MCF 10A (cell line): Measurements from ENCODE around the gene ZNF273. TPM values are rescaled to one million over a fixed set of nuclear protein-coding genes. Genes with fewer than 3 reads are reported as not detected.

Experiments
- BruUV-seq: library from RNA; stranded (reverse); fragments of 400-500 nt; replicated peaks from 2 replicates; lab custom pipeline; 2021; lab: Mats Ljungman, UMichigan
- CTCF ChIA-PET: fragments of 300-600 bp; sonication (Branson Sonifier 250); formaldehyde crosslinking; extraction: SDS; loops from one replicate; lab custom pipeline; 2021; ENCODE audit warnings: antibody characterized with exemption, inconsistent platforms; lab: Yijun Ruan, JAX
- POLR2A ChIA-PET: fragments of 300-600, 350-650 bp; sonication (Branson Sonifier 250); formaldehyde crosslinking; extraction: SDS; loops from one replicate; lab custom pipeline; 2020; ENCODE audit warnings: antibody characterized with exemption, inconsistent platforms; lab: Yijun Ruan, JAX
- DNase-seq: peaks from one replicate; pipeline ENCODE4 v3.0.0-alpha.2; 2018; ENCODE audit not compliant: unreplicated experiment
- H3K27ac Mint-ChIP-seq: one replicate; pipeline ENCODE4 v1.8.0; 2022; ENCODE audit warnings: mild to moderate bottlenecking, low read depth, mixed read lengths; ENCODE audit not compliant: unreplicated experiment
- H3K27me3 Mint-ChIP-seq: one replicate; pipeline ENCODE4 v1.8.0; 2022; ENCODE audit warnings: mixed read lengths; ENCODE audit not compliant: insufficient read depth, unreplicated experiment
- H3K36me3 Mint-ChIP-seq: one replicate; pipeline ENCODE4 v1.8.0; 2022; ENCODE audit warnings: mild to moderate bottlenecking, moderate library complexity, mixed read lengths; ENCODE audit not compliant: insufficient read depth, unreplicated experiment
- H3K4me1 Mint-ChIP-seq: one replicate; pipeline ENCODE4 v1.8.0; 2022; ENCODE audit warnings: mixed read lengths; ENCODE audit not compliant: insufficient read depth, unreplicated experiment
- H3K4me3 Mint-ChIP-seq: one replicate; pipeline ENCODE4 v1.8.0; 2022; ENCODE audit warnings: mild to moderate bottlenecking, moderate library complexity, mixed read lengths; ENCODE audit not compliant: unreplicated experiment
- H3K9me3 Mint-ChIP-seq: one replicate; pipeline ENCODE4 v1.8.0; 2022; ENCODE audit warnings: mixed read lengths; ENCODE audit not compliant: unreplicated experiment
- intact Hi-C: fragments of 100-400 bp; cut with micrococcal nuclease; formaldehyde crosslinking; loops from 2 replicates; pipeline ENCODE4 v1.14.1; 2022
- total RNA-seq: library from RNA; stranded (reverse); gene quantifications from 2 replicates; pipeline ENCODE4 v1.2.3, GENCODE V29; 2022
- TF ChIP-seq, protein P1 (sequence below): fragments of 200-600 bp; IDR thresholded peaks from one replicate; pipeline ENCODE4 v1.8.0; 2022; ENCODE audit warnings: antibody characterized with exemption, mild to moderate bottlenecking; ENCODE audit not compliant: unreplicated experiment

The ZNF273 gene
- total RNA-seq, 1 experiment from 2014 or later, result 2.2 TPM

DNA sequence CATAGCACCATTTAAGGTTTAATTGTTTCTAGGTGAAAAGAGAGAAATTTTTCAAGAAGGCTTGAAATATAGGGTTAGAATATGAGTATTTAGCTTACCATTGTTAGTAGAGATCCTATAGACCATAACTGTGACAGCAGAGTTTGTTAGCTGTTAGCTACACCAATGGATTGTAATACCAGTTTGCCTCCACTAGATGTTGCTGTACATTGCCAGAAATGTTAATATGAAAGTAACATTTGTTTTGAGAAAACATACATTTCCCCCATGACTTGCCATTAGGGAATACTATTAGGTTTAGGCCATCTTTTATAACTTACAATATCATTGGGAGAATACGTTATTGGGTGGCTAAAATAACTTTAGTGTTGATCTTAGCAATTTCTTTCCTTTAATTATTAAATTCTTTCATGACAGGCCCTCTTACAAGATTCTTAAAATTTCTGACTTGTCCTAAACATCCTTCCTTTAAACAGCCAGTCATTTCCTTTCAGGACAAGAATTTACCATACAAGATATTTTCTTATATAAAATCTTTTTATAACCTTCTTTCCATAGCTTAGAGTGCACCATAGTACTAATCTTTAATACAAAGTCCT lies 48.3 kb downstream of the ZNF273 start:
- intact Hi-C loops, result loop anchor here (1.0 to 5.0 kb wide), 2 partner anchors 86 to 356 kb away; no protein-coding TSS in a partner anchor
- no TSS peak for BruUV-seq
- Mint-ChIP-seq H3K36me3 (no peaks in the 10 kb centered on the region), H3K27ac (no peak overlapping the region), H3K9me3 (no peaks in the 10 kb centered on the region), H3K27me3 (no peaks in the 10 kb centered on the region), H3K4me3 (no peak overlapping the region), H3K4me1 (no peaks in the 10 kb centered on the region)
- ChIA-PET POLR2A (no interaction called here), CTCF (interaction anchor here (0.5 to 7.3 kb wide), 16 partner anchors 10 to 668 kb away, joined by 3 to 71 read pairs (median 4); partner anchors contain the start of gene ERV3-1)
- TF ChIP-seq, protein P1, sequence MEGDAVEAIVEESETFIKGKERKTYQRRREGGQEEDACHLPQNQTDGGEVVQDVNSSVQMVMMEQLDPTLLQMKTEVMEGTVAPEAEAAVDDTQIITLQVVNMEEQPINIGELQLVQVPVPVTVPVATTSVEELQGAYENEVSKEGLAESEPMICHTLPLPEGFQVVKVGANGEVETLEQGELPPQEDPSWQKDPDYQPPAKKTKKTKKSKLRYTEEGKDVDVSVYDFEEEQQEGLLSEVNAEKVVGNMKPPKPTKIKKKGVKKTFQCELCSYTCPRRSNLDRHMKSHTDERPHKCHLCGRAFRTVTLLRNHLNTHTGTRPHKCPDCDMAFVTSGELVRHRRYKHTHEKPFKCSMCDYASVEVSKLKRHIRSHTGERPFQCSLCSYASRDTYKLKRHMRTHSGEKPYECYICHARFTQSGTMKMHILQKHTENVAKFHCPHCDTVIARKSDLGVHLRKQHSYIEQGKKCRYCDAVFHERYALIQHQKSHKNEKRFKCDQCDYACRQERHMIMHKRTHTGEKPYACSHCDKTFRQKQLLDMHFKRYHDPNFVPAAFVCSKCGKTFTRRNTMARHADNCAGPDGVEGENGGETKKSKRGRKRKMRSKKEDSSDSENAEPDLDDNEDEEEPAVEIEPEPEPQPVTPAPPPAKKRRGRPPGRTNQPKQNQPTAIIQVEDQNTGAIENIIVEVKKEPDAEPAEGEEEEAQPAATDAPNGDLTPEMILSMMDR, result peak; percentile 73
- peak; percentile 55 for DNase-seq

DNA sequence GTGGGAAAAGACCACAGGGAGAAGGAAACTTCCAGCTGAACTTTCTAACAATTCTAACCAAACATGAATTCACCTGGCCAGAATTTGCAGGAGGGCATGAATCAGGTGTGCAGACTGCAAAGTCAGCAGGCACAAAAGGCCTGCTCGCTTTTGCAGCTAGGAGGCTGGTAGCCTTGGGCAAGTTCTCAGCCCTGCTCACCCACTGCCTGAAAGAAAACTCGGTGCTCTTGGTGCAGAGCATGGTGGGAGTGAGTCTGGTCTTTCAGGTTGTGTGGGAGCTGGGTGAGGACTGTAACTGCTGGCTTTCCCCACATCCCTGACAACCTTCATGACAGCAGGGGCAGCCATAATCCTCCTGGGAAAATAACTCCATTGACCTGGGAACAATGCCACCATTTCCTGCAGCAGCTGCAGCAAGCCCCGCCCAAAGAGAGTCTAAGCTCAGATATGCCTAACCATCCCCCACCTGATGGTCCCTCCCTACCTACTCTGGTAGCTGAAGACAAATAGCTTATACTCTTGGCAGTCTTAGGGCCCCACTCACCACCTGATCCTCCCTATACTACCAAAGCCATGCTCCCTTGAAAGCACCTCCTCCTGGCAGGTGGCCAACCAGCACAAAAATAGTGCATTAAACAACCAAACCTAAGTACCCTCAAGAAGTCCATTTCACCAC lies 56.1 kb downstream of the ZNF273 start:
- DNase-seq, result no peak
- Mint-ChIP-seq H3K9me3 (peaks cover 8% of the 10 kb centered on the region), H3K4me3 (no peak overlapping the region), H3K4me1 (no peaks in the 10 kb centered on the region), H3K27me3 (no peaks in the 10 kb centered on the region), H3K36me3 (peaks cover 6% of the 10 kb centered on the region), H3K27ac (no peak overlapping the region)
- TF ChIP-seq, protein P1, result no peak
- BruUV-seq, result no TSS peak
- ChIA-PET CTCF (interaction anchor here (0.6 to 1.2 kb wide), 2 partner anchors 10 to 664 kb away, joined by 4 read pairs; no protein-coding TSS in a partner anchor), POLR2A (no interaction called here)
- intact Hi-C loops, result no loop called here

DNA sequence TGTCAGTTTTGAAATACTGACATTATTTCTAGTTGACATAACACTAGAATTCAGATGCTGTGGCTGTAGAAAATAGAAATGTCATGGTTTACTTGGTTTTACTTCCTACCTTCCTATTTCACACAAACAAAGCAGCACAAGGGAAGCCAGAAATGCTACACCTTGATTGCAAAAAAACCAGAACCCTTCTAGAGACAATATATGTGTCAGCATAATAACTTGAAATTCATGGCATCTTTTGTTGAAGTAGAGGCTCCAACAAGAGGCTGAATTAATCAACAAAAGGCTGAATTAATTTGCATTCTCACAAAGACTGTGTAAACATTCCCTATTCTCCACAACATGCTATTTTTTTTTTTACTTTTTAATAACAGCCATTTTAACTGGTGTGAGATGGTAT lies 62.5 kb downstream of the ZNF273 start:
- no peak overlapping the region for H3K27ac Mint-ChIP-seq
- H3K9me3 Mint-ChIP-seq, result peaks cover 8% of the 10 kb centered on the region
- intact Hi-C loops, result no loop called here
- POLR2A ChIA-PET, result no interaction called here
- no peak for DNase-seq
- TF ChIP-seq, protein P1, result no peak
- no peak overlapping the region for H3K4me3 Mint-ChIP-seq
- no TSS peak for BruUV-seq
- H3K36me3 Mint-ChIP-seq, result peaks cover 4% of the 10 kb centered on the region
- CTCF ChIA-PET, result no interaction called here
- H3K27me3 Mint-ChIP-seq, result no peaks in the 10 kb centered on the region
- H3K4me1 Mint-ChIP-seq, result no peaks in the 10 kb centered on the region

DNA sequence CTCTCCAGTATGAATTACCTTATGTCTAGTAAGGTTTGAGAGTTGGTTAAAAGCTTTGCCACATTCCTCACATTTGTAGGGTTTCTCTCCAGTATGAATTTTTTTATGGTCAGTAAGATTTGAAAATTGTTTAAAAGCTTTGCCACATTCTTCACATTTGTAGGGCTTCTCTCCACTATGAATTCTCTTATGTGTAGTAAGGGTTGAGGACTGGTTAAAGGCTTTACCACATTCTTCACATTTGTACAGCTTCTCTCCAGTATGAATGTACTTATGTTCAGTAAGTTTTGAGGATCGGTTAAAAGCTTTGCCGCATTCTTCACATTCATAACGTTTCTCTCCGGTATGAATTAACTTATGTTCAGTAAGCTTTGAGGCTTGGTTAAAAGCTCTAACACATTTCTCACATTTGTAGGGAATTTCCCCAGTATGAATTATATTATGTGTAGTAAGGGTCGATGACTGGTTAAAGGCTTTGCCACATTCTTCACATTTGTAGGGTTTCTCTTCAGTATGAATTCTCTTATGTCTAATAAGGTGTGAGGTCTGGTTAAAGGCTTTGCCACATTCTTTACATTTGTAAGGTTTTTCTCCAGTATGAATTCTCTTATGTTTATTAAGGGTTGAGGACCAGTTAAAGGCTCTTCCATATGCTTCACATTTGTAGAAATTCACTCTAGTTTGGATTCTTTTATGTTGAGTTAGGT lies 75.6 kb downstream of the ZNF273 start:
- Mint-ChIP-seq H3K4me1 (no peaks in the 10 kb centered on the region), H3K9me3 (peaks cover 30% of the 10 kb centered on the region), H3K27ac (no peak overlapping the region), H3K27me3 (no peaks in the 10 kb centered on the region), H3K4me3 (no peak overlapping the region), H3K36me3 (peaks cover 38% of the 10 kb centered on the region)
- CTCF ChIA-PET, result no interaction called here
- POLR2A ChIA-PET, result no interaction called here
- no peak for DNase-seq
- TF ChIP-seq, protein P1, result no peak
- intact Hi-C loops, result no loop called here
- BruUV-seq, result no TSS peak
